ENCODE measurements around the gene FOXP1.

Gene FOXP1

GRCh38 chr3:71318458-71318827 is 265.1 kb downstream of the FOXP1 start:
- H3K79me2 ChIP-seq (ENCODE audit: control insufficient read depth, insufficient read depth, low read length, unreplicated experiment): no peaks in the 10 kb centered on the region
- no peaks in the 10 kb centered on the region for H3K27me3 ChIP-seq (ENCODE audit: insufficient read depth, low read length)
- H3K4me3 ChIP-seq (ENCODE audit: low read depth, low read length): no peak overlapping the region
- no peaks in the 10 kb centered on the region for H3K4me1 ChIP-seq (ENCODE audit: control insufficient read depth, insufficient read depth, low read length, unreplicated experiment)
- H3K36me3 ChIP-seq (ENCODE audit: insufficient read depth, low read length): no peaks in the 10 kb centered on the region
- no peak overlapping the region for H3K27ac ChIP-seq (ENCODE audit: low read depth, low read length)
- no peak overlapping the region for H2AFZ ChIP-seq (ENCODE audit: low read length, unreplicated experiment)

GRCh38 chr3:71317749-71318457 is 265.6 kb downstream of the FOXP1 start:
- no peak overlapping the region for H3K4me3 ChIP-seq (ENCODE audit: low read depth, low read length)
- no peak overlapping the region for H2AFZ ChIP-seq (ENCODE audit: low read length, unreplicated experiment)
- H3K79me2 ChIP-seq (ENCODE audit: control insufficient read depth, insufficient read depth, low read length, unreplicated experiment): no peaks in the 10 kb centered on the region
- no peaks in the 10 kb centered on the region for H3K27me3 ChIP-seq (ENCODE audit: insufficient read depth, low read length)
- no peaks in the 10 kb centered on the region for H3K4me1 ChIP-seq (ENCODE audit: control insufficient read depth, insufficient read depth, low read length, unreplicated experiment)
- no peak overlapping the region for H3K27ac ChIP-seq (ENCODE audit: low read depth, low read length)
- no peaks in the 10 kb centered on the region for H3K36me3 ChIP-seq (ENCODE audit: insufficient read depth, low read length)

GRCh38 chr3:71317140-71317539 is 266.4 kb downstream of the FOXP1 start:
- no peak overlapping the region for H2AFZ ChIP-seq (ENCODE audit: low read length, unreplicated experiment)
- H3K79me2 ChIP-seq (ENCODE audit: control insufficient read depth, insufficient read depth, low read length, unreplicated experiment): no peaks in the 10 kb centered on the region
- no peaks in the 10 kb centered on the region for H3K4me1 ChIP-seq (ENCODE audit: control insufficient read depth, insufficient read depth, low read length, unreplicated experiment)
- no peaks in the 10 kb centered on the region for H3K36me3 ChIP-seq (ENCODE audit: insufficient read depth, low read length)
- H3K27me3 ChIP-seq (ENCODE audit: insufficient read depth, low read length): no peaks in the 10 kb centered on the region
- no peak overlapping the region for H3K27ac ChIP-seq (ENCODE audit: low read depth, low read length)
- H3K4me3 ChIP-seq (ENCODE audit: low read depth, low read length): no peak overlapping the region

- H3K79me2 ChIP-seq (ENCODE audit: control insufficient read depth, insufficient read depth, low read length, unreplicated experiment): no peaks in the 10 kb centered on the region
- no peaks in the 10 kb centered on the region for H3K36me3 ChIP-seq (ENCODE audit: insufficient read depth, low read length)
- peaks cover 4% of the 10 kb centered on the region for H3K4me1 ChIP-seq (ENCODE audit: control insufficient read depth, insufficient read depth, low read length, unreplicated experiment)
- H3K4me3 ChIP-seq (ENCODE audit: low read depth, low read length): no peak overlapping the region
- H3K27me3 ChIP-seq (ENCODE audit: insufficient read depth, low read length): no peaks in the 10 kb centered on the region
- no peak overlapping the region for H3K27ac ChIP-seq (ENCODE audit: low read depth, low read length)
- no peak overlapping the region for H2AFZ ChIP-seq (ENCODE audit: low read length, unreplicated experiment)
These were observed 267.3 kb downstream of the FOXP1 start for GRCh38 chr3:71316066-71316777.

- peaks cover 8% of the 10 kb centered on the region for H3K4me1 ChIP-seq (ENCODE audit: control insufficient read depth, insufficient read depth, low read length, unreplicated experiment)
- no peak overlapping the region for H2AFZ ChIP-seq (ENCODE audit: low read length, unreplicated experiment)
- no peaks in the 10 kb centered on the region for H3K27me3 ChIP-seq (ENCODE audit: insufficient read depth, low read length)
- H3K36me3 ChIP-seq (ENCODE audit: insufficient read depth, low read length): no peaks in the 10 kb centered on the region
- H3K27ac ChIP-seq (ENCODE audit: low read depth, low read length): no peak overlapping the region
- H3K79me2 ChIP-seq (ENCODE audit: control insufficient read depth, insufficient read depth, low read length, unreplicated experiment): no peaks in the 10 kb centered on the region
- no peak overlapping the region for H3K4me3 ChIP-seq (ENCODE audit: low read depth, low read length)
These were observed 268.1 kb downstream of the FOXP1 start for GRCh38 chr3:71315431-71315830.

- Histone ChIP-seq H3K4me1 (ENCODE audit: control insufficient read depth, insufficient read depth, low read length, unreplicated experiment) (peaks cover 16% of the 10 kb centered on the region), H3K4me3 (ENCODE audit: low read depth, low read length) (no peak overlapping the region), H3K27ac (ENCODE audit: low read depth, low read length) (no peak overlapping the region), H3K27me3 (ENCODE audit: insufficient read depth, low read length) (no peaks in the 10 kb centered on the region), H3K79me2 (ENCODE audit: control insufficient read depth, insufficient read depth, low read length, unreplicated experiment) (no peaks in the 10 kb centered on the region), H2AFZ (ENCODE audit: low read length, unreplicated experiment) (no peak overlapping the region), H3K36me3 (ENCODE audit: insufficient read depth, low read length) (no peaks in the 10 kb centered on the region)
These were observed 269.7 kb downstream of the FOXP1 start for GRCh38 chr3:71313844-71314243.

- Histone ChIP-seq H3K79me2 (ENCODE audit: control insufficient read depth, insufficient read depth, low read length, unreplicated experiment) (no peaks in the 10 kb centered on the region), H3K4me1 (ENCODE audit: control insufficient read depth, insufficient read depth, low read length, unreplicated experiment) (peaks cover 16% of the 10 kb centered on the region), H2AFZ (ENCODE audit: low read length, unreplicated experiment) (no peak overlapping the region), H3K27ac (ENCODE audit: low read depth, low read length) (no peak overlapping the region), H3K4me3 (ENCODE audit: low read depth, low read length) (no peak overlapping the region), H3K36me3 (ENCODE audit: insufficient read depth, low read length) (no peaks in the 10 kb centered on the region), H3K27me3 (ENCODE audit: insufficient read depth, low read length) (no peaks in the 10 kb centered on the region)
These were observed 271.1 kb downstream of the FOXP1 start for GRCh38 chr3:71312461-71312860.

- no peak overlapping the region for H3K27ac ChIP-seq (ENCODE audit: low read depth, low read length)
- H3K4me1 ChIP-seq (ENCODE audit: control insufficient read depth, insufficient read depth, low read length, unreplicated experiment): peaks cover 16% of the 10 kb centered on the region
- H2AFZ ChIP-seq (ENCODE audit: low read length, unreplicated experiment): no peak overlapping the region
- H3K4me3 ChIP-seq (ENCODE audit: low read depth, low read length): no peak overlapping the region
- H3K36me3 ChIP-seq (ENCODE audit: insufficient read depth, low read length): no peaks in the 10 kb centered on the region
- H3K27me3 ChIP-seq (ENCODE audit: insufficient read depth, low read length): no peaks in the 10 kb centered on the region
- no peaks in the 10 kb centered on the region for H3K79me2 ChIP-seq (ENCODE audit: control insufficient read depth, insufficient read depth, low read length, unreplicated experiment)
These were observed 271.9 kb downstream of the FOXP1 start for GRCh38 chr3:71311661-71312046.

- no peak overlapping the region for H3K27ac ChIP-seq (ENCODE audit: low read depth, low read length)
- H3K79me2 ChIP-seq (ENCODE audit: control insufficient read depth, insufficient read depth, low read length, unreplicated experiment): no peaks in the 10 kb centered on the region
- no peaks in the 10 kb centered on the region for H3K27me3 ChIP-seq (ENCODE audit: insufficient read depth, low read length)
These were observed 272.4 kb downstream of the FOXP1 start for GRCh38 chr3:71310980-71311660.

GRCh38 chr3:71310359-71310979 is 273.1 kb downstream of the FOXP1 start:
- Histone ChIP-seq H2AFZ (ENCODE audit: low read length, unreplicated experiment) (no peak overlapping the region), H3K79me2 (ENCODE audit: control insufficient read depth, insufficient read depth, low read length, unreplicated experiment) (no peaks in the 10 kb centered on the region), H3K36me3 (ENCODE audit: insufficient read depth, low read length) (no peaks in the 10 kb centered on the region), H3K4me3 (ENCODE audit: low read depth, low read length) (peak overlapping the region; percentile 26; the same call in 1 of the 2 replicates), H3K27me3 (ENCODE audit: insufficient read depth, low read length) (no peaks in the 10 kb centered on the region), H3K4me1 (ENCODE audit: control insufficient read depth, insufficient read depth, low read length, unreplicated experiment) (peaks cover 16% of the 10 kb centered on the region), H3K27ac (ENCODE audit: low read depth, low read length) (no peak overlapping the region)

More at GRCh38 chr3:71310980-71311660, 272.4 kb downstream of the FOXP1 start:
- Histone ChIP-seq H3K4me3 (ENCODE audit: low read depth, low read length) (no peak overlapping the region), H3K4me1 (ENCODE audit: control insufficient read depth, insufficient read depth, low read length, unreplicated experiment) (peaks cover 16% of the 10 kb centered on the region), H3K36me3 (ENCODE audit: insufficient read depth, low read length) (no peaks in the 10 kb centered on the region), H2AFZ (ENCODE audit: low read length, unreplicated experiment) (no peak overlapping the region)
